Keratinocyte (primary cell): Measurements from ENCODE around the gene BCAS3. TPM values are rescaled to one million over a fixed set of nuclear protein-coding genes. Genes with fewer than 3 reads are reported as not detected.
"Not testable (repeated sequence)": the region's sequence is repeated elsewhere in the genome, so short reads cannot be mapped to it uniquely, and the experiment has no call there.

Experiments
- DNase-seq: peaks from one replicate; pipeline ENCODE4 v3.0.0-alpha.2; 2011; ENCODE audit warnings: low read depth, missing footprints, low spot score
- FAIRE-seq: peaks from 2 replicates; lab custom pipeline; 2011; peaks lifted over from hg19 to GRCh38; lab: Jason Lieb, UNC
- H2AFZ ChIP-seq: 2 replicates; pipeline ENCODE4 v1.6.0; 2012; ENCODE audit warnings: low read length, control low read depth, inconsistent platforms; ENCODE audit not compliant: control insufficient read depth
- H3K27ac ChIP-seq: 2 replicates; pipeline ENCODE4 v1.5.1; 2011; ENCODE audit warnings: low read length; ENCODE audit not compliant: control insufficient read depth, insufficient read depth
- H3K27me3 ChIP-seq: 3 replicates; pipeline ENCODE4 v1.6.0; 2011; ENCODE audit warnings: low read length; ENCODE audit not compliant: control insufficient read depth, insufficient read depth; ENCODE audit errors: extremely low read depth
- H3K36me3 ChIP-seq, 2 experiments: 2 replicates in 1 of 2; 3 replicates in 1 of 2; pipeline ENCODE4 v1.5.1; 2011; ENCODE audit warnings: low read length in 2 of 2, mild to moderate bottlenecking in 1 of 2; ENCODE audit not compliant: control insufficient read depth in 2 of 2, insufficient read depth in 2 of 2; ENCODE audit errors: extremely low read depth in 1 of 2
- H3K4me1 ChIP-seq: 3 replicates; pipeline ENCODE4 v1.5.1; 2011; ENCODE audit warnings: low read length; ENCODE audit not compliant: control insufficient read depth, insufficient read depth; ENCODE audit errors: extremely low read depth
- H3K4me2 ChIP-seq: 3 replicates; pipeline ENCODE4 v1.6.0; 2011; ENCODE audit warnings: low read depth, low read length; ENCODE audit not compliant: control insufficient read depth, insufficient read depth; ENCODE audit errors: extremely low read depth
- H3K4me3 ChIP-seq, 3 experiments: fragments of 200-600 bp in 1 of 3; sonication (generic) in 1 of 3; 2 replicates in 2 of 3; 3 replicates in 1 of 3; pipeline ENCODE4 v1.5.1; 2011 to 2016; ENCODE audit warnings: low read length in 3 of 3, mild to moderate bottlenecking in 3 of 3, control low read depth in 2 of 3, inconsistent platforms in 1 of 3, low read depth in 1 of 3, mixed read lengths in 1 of 3, mixed run types in 1 of 3, moderate library complexity in 1 of 3; ENCODE audit not compliant: control insufficient read depth in 2 of 3, insufficient read depth in 2 of 3; ENCODE audit errors: extremely low read depth in 1 of 3
- H3K79me2 ChIP-seq: 2 replicates; pipeline ENCODE4 v1.6.0; 2012; ENCODE audit warnings: low read length; ENCODE audit not compliant: control insufficient read depth, insufficient read depth
- H3K9ac ChIP-seq: 3 replicates; pipeline ENCODE4 v1.6.0; 2011; ENCODE audit warnings: low read length; ENCODE audit not compliant: control insufficient read depth, insufficient read depth; ENCODE audit errors: extremely low read depth
- H3K9me1 ChIP-seq: 3 replicates; pipeline ENCODE4 v1.6.0; 2011; ENCODE audit warnings: low read length; ENCODE audit not compliant: control insufficient read depth, insufficient read depth; ENCODE audit errors: extremely low read depth
- H3K9me3 ChIP-seq: 2 replicates; pipeline ENCODE4 v1.5.1; 2012; ENCODE audit warnings: low read depth, low read length; ENCODE audit not compliant: control insufficient read depth
- H4K20me1 ChIP-seq: 3 replicates; pipeline ENCODE4 v1.6.0; 2011; ENCODE audit warnings: low read length; ENCODE audit not compliant: control insufficient read depth, insufficient read depth; ENCODE audit errors: extremely low read depth
- EZH2 ChIP-seq: IDR thresholded peaks from one replicate; pipeline ENCODE4 v1.6.1; 2012; ENCODE audit warnings: inconsistent platforms, mild to moderate bottlenecking, low read length, moderate library complexity
- dilution Hi-C: fragments of 300-500 bp; cut with MboI; formaldehyde crosslinking; loops from one replicate; pipeline ENCODE4 v1.7.0; 2020; ENCODE audit warnings: low sequenced_read_pairs; ENCODE audit not compliant: extremely low pct_ligation_motif_present
- polyA plus RNA-seq, 5 experiments: library from polyadenylated mRNA; depleted of rRNA in 3 of 5; stranded (reverse) in 3 of 5; stranded (forward) in 1 of 5; unstranded in 1 of 5; fragments of >200 nt; gene quantifications; 1 replicate in 1 of 5; 2 replicates in 3 of 5; 3 replicates in 1 of 5; pipeline versions ENCODE4 v1.2.1 to v1.2.3, GENCODE V29; 2011 to 2012; ENCODE audit warnings: missing spikeins in 2 of 5, low read depth in 1 of 5, low replicate concordance in 1 of 5
- TF ChIP-seq, protein P1 (sequence below), 3 experiments: IDR thresholded peaks in 1 of 3; conservative IDR thresholded peaks in 1 of 3; optimal IDR thresholded peaks in 1 of 3; 2 replicates in 2 of 3; 3 replicates in 1 of 3; pipeline versions ENCODE3 to v1.5.1; 2011; ENCODE audit warnings: low read length in 3 of 3, mild to moderate bottlenecking in 3 of 3, moderate library complexity in 2 of 3, control low read depth in 1 of 3, inconsistent platforms in 1 of 3; ENCODE audit not compliant: insufficient read depth in 2 of 3; ENCODE audit errors: extremely low read depth in 1 of 3

BCAS3 gene
- polyA plus RNA-seq, 1 donor (not counting 4 experiments of a cell fraction or from before 2014, with no cell fraction given) = 11.8 TPM

DNA sequence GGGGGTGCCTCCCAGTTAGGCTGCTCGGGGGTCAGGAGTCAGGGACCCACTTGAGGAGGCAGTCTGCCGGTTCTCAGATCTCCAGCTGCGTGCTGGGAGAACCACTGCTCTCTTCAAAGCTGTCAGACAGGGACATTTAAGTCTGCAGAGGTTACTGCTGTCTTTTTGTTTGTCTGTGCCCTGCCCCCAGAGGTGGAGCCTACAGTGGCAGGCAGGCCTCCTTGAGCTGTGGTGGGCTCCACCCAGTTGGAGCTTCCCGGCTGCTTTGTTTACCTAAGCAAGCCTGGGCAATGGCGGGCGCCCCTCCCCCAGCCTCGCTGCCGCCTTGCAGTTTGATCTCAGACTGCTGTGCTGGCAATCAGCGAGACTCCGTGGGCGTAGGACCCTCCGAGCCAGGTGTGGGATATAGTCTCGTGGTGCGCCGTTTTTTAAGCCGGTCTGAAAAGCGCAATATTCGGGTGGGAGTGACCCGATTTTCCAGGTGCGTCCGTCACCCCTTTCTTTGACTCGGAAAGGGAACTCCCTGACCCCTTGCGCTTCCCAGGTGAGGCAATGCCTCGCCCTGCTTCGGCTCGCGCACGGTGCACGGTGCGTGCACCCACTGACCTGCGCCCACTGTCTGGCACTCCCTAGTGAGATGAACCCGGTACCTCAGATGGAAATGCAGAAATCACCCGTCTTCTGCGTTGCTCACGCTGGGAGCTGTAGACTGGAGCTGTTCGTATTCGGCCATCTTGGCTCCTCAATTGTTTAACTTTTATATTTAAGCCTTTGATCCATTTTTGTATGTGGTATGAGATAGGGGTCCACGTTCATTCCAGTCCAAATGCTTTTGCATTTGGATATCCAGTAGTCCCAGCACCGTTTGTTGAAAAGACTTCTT lies 209.3 kb downstream of the BCAS3 start:
- Histone ChIP-seq H2AFZ (peak overlapping the region; percentile 86), H3K4me3 (peak overlapping the region; percentile 36 to 73 (median 62)), H3K27ac (peak overlapping the region; percentile 91), H3K9ac (peak overlapping the region; percentile 77), H3K4me2 (peak overlapping the region; percentile 85)
- H3K27me3 ChIP-seq, DNase-seq, FAIRE-seq, H4K20me1 ChIP-seq, H3K79me2 ChIP-seq, H3K4me1 ChIP-seq, dilution Hi-C loops, H3K36me3 ChIP-seq, H3K9me3 ChIP-seq, H3K9me1 ChIP-seq: not testable (repeated sequence)

DNA sequence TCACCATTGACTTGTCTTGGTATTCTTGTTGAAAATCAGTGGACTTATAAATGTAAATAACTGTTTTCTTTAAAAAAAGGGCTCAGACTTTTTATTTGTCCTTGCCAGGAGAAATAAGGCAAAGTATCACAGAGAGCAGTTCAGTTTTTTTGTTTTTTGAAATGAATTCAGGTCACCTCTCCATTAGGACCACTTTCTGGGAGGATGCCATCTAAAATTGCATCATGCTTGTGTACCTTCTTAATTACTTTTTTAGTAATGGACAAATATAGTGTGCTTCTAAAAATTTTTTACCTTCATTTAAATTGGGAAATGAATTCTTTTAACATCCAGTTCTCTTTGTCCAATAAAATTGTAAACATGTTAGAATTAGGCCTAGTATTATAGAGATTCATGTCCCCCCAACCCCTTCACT lies 210.0 kb downstream of the BCAS3 start:
- dilution Hi-C loops = no loop called here
- peak overlapping the region; percentile 86 for H2AFZ ChIP-seq
- H3K36me3 ChIP-seq = no peaks in the 10 kb centered on the region
- no peak for TF ChIP-seq EZH2
- TF ChIP-seq, protein P1, sequence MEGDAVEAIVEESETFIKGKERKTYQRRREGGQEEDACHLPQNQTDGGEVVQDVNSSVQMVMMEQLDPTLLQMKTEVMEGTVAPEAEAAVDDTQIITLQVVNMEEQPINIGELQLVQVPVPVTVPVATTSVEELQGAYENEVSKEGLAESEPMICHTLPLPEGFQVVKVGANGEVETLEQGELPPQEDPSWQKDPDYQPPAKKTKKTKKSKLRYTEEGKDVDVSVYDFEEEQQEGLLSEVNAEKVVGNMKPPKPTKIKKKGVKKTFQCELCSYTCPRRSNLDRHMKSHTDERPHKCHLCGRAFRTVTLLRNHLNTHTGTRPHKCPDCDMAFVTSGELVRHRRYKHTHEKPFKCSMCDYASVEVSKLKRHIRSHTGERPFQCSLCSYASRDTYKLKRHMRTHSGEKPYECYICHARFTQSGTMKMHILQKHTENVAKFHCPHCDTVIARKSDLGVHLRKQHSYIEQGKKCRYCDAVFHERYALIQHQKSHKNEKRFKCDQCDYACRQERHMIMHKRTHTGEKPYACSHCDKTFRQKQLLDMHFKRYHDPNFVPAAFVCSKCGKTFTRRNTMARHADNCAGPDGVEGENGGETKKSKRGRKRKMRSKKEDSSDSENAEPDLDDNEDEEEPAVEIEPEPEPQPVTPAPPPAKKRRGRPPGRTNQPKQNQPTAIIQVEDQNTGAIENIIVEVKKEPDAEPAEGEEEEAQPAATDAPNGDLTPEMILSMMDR (optimal IDR thresholded peaks at IDR 0.05 in 1 of 3, IDR thresholded peaks at IDR 0.05 in 1 of 3, conservative IDR thresholded peaks at IDR 0.05 in 1 of 3; ENCODE audit: extremely low read depth in 1 of 3, insufficient read depth in 2 of 3, low read length in 3 of 3) = no peak
- H4K20me1 ChIP-seq = no peaks in the 10 kb centered on the region
- H3K27me3 ChIP-seq = no peaks in the 10 kb centered on the region
- peaks cover 4% of the 10 kb centered on the region for H3K4me1 ChIP-seq
- no peaks in the 10 kb centered on the region for H3K9me3 ChIP-seq
- H3K9ac ChIP-seq = peak overlapping the region; percentile 77
- DNase-seq (no peak), FAIRE-seq (no peak)
- no peaks in the 10 kb centered on the region for H3K79me2 ChIP-seq
- H3K4me2 ChIP-seq = peak overlapping the region; percentile 85
- H3K27ac ChIP-seq = peak overlapping the region; percentile 91
- H3K9me1 ChIP-seq = no peaks in the 10 kb centered on the region
- peak overlapping the region; percentile 36 to 73 (median 62) for H3K4me3 ChIP-seq
